Smooth muscle cell (in vitro differentiated cells): ENCODE measurements around the gene ZNF79. TPM values are rescaled to one million over a fixed set of nuclear protein-coding genes. Genes with fewer than 3 reads are reported as not detected.

Experiments
- DNase-seq: peaks from one replicate; lab custom pipeline; 2025; ENCODE audit not compliant: unreplicated experiment; lab: John Stamatoyannopoulos, UW
- H2AFZ ChIP-seq: fragments of 200-600 bp; sonication (generic); 2 replicates; pipeline ENCODE4 v1.6.0; 2016; ENCODE audit warnings: antibody characterized with exemption, low read depth, mild to moderate bottlenecking
- H3F3A ChIP-seq: fragments of 200-600 bp; sonication (generic); 2 replicates; pipeline ENCODE4 v1.6.0; 2017; ENCODE audit warnings: antibody characterized with exemption, low read depth
- H3K27ac ChIP-seq: fragments of 200-600 bp; sonication (generic); 2 replicates; pipeline ENCODE4 v1.5.1; 2016; ENCODE audit warnings: low read depth, mild to moderate bottlenecking
- H3K27me3 ChIP-seq: fragments of 200-600 bp; sonication (generic); 2 replicates; pipeline ENCODE4 v1.6.1; 2016; ENCODE audit warnings: low read depth, mild to moderate bottlenecking
- H3K36me3 ChIP-seq: fragments of 200-600 bp; sonication (generic); 2 replicates; pipeline ENCODE4 v1.5.1; 2016; ENCODE audit warnings: low read depth
- H3K4me1 ChIP-seq: fragments of 200-600 bp; sonication (generic); 2 replicates; pipeline ENCODE4 v1.5.1; 2016; ENCODE audit warnings: low read depth
- H3K4me2 ChIP-seq: fragments of 200-600 bp; sonication (generic); 2 replicates; pipeline ENCODE4 v1.6.0; 2016; ENCODE audit warnings: mild to moderate bottlenecking
- H3K4me3 ChIP-seq: fragments of 200-600 bp; sonication (generic); 2 replicates; pipeline ENCODE4 v1.5.1; 2016; ENCODE audit warnings: mild to moderate bottlenecking
- H3K79me2 ChIP-seq: fragments of 200-600 bp; sonication (generic); 2 replicates; pipeline ENCODE4 v1.6.0; 2016; ENCODE audit warnings: low read depth, mild to moderate bottlenecking
- H3K9ac ChIP-seq: fragments of 200-600 bp; sonication (generic); 2 replicates; pipeline ENCODE4 v1.6.0; 2016; ENCODE audit warnings: low read depth
- H3K9me3 ChIP-seq: fragments of 200-600 bp; sonication (generic); replicated peaks from 2 replicates; pipeline ENCODE4 v1.5.1; 2016; ENCODE audit warnings: low read depth
- H4K20me1 ChIP-seq: fragments of 200-600 bp; sonication (generic); 2 replicates; pipeline ENCODE4 v1.6.0; 2016; ENCODE audit warnings: low read depth
- WGBS: methylation state at CpG from one replicate; pipeline ENCODE4 v1.1.7; 2016; ENCODE audit warnings: low lambda C conversion rate; 5-methylcytosine and 5-hydroxymethylcytosine counted together
- polyA plus RNA-seq: library from polyadenylated mRNA; unstranded; fragments of >200 nt; fragmentation: Nextera tagmentation; extraction: Ambion mirVana; gene quantifications from 2 replicates; pipeline ENCODE4 v1.2.1, GENCODE V29; 2016
- total RNA-seq: library from RNA; depleted of rRNA; stranded (reverse); fragments of >200 nt; gene quantifications from 2 replicates; pipeline ENCODE4 v1.2.3, GENCODE V29; 2014
- TF ChIP-seq, protein P1 (sequence below): fragments of 200-600 bp; sonication (generic); IDR thresholded peaks from 2 replicates; pipeline ENCODE4 v1.5.1; 2017; ENCODE audit warnings: borderline replicate concordance, mild to moderate bottlenecking, antibody characterized with exemption; ENCODE audit not compliant: insufficient read depth, poor library complexity, severe bottlenecking

Gene ZNF79
- total and polyA plus RNA-seq, 2 experiments from 2014 or later: 4.3 to 6.6 TPM

DNA sequence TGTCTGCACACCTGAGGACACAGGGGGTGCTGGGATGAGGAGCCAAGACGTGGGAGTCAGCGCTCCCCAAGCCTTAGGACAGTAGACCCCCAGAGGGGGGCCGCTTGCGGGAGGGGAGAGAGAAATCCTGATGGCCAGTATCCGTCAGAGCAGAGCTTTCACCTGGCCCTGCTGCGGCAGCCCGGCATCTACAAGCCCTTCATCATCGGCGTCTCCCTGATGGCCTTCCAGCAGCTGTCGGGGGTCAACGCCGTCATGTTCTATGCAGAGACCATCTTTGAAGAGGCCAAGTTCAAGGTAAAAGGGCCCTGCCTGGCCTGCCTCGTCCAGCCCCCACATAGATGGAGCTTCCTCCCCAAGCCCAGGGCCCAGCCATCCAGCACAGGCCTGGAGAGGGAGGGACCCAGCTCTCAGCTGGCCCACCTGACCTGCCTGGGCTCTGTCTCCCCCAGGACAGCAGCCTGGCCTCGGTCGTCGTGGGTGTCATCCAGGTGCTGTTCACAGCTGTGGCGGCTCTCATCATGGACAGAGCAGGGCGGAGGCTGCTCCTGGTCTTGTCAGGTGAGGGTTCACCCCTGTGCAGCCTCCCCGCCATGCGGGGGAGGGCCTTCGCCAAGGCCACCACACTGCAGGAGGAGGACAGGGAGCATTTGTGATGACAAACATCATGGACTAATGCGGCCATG, 20.5 kb upstream of the ZNF79 start:
- DNase-seq: no peak
- Histone ChIP-seq H3K4me2 (no peak overlapping the region), H4K20me1 (peaks cover 9% of the 10 kb centered on the region), H3K9ac (no peak overlapping the region), H3K36me3 (no peaks in the 10 kb centered on the region), H3K27me3 (no peaks in the 10 kb centered on the region), H3K4me1 (no peaks in the 10 kb centered on the region), H3K4me3 (no peak overlapping the region), H2AFZ (no peak overlapping the region), H3K79me2 (peaks cover 13% of the 10 kb centered on the region), H3K27ac (no peak overlapping the region), H3K9me3 (no peaks in the 10 kb centered on the region), H3F3A (no peaks in the 10 kb centered on the region)
- WGBS: 89% methylated on average over 22 of the region's 22 CpGs
- TF ChIP-seq, protein P1, sequence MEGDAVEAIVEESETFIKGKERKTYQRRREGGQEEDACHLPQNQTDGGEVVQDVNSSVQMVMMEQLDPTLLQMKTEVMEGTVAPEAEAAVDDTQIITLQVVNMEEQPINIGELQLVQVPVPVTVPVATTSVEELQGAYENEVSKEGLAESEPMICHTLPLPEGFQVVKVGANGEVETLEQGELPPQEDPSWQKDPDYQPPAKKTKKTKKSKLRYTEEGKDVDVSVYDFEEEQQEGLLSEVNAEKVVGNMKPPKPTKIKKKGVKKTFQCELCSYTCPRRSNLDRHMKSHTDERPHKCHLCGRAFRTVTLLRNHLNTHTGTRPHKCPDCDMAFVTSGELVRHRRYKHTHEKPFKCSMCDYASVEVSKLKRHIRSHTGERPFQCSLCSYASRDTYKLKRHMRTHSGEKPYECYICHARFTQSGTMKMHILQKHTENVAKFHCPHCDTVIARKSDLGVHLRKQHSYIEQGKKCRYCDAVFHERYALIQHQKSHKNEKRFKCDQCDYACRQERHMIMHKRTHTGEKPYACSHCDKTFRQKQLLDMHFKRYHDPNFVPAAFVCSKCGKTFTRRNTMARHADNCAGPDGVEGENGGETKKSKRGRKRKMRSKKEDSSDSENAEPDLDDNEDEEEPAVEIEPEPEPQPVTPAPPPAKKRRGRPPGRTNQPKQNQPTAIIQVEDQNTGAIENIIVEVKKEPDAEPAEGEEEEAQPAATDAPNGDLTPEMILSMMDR: no peak

DNA sequence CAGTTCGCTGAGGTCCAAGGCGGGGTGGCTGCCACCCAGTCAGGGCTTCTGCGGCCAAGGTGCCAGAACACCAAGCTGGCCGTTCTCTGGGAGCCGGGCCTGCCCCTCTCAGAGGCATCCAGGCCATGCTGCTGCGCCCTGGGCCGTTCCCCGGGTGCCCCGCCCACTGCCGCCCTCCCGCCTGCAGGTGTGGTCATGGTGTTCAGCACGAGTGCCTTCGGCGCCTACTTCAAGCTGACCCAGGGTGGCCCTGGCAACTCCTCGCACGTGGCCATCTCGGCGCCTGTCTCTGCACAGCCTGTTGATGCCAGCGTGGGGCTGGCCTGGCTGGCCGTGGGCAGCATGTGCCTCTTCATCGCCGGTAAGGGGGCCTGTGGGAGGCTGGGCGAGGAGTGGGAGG, 19.6 kb upstream of the ZNF79 start:
- Histone ChIP-seq H4K20me1 (peaks cover 4% of the 10 kb centered on the region), H3K36me3 (no peaks in the 10 kb centered on the region), H3K9ac (no peak overlapping the region), H3K4me2 (no peak overlapping the region), H3K27me3 (no peaks in the 10 kb centered on the region), H3F3A (no peaks in the 10 kb centered on the region), H3K9me3 (no peaks in the 10 kb centered on the region), H3K4me3 (no peak overlapping the region), H3K4me1 (no peaks in the 10 kb centered on the region), H3K27ac (no peak overlapping the region), H2AFZ (no peak overlapping the region), H3K79me2 (peaks cover 3% of the 10 kb centered on the region)
- no peak for DNase-seq
- TF ChIP-seq, protein P1: no peak
- 96% methylated on average over 20 of the region's 23 CpGs for WGBS

DNA sequence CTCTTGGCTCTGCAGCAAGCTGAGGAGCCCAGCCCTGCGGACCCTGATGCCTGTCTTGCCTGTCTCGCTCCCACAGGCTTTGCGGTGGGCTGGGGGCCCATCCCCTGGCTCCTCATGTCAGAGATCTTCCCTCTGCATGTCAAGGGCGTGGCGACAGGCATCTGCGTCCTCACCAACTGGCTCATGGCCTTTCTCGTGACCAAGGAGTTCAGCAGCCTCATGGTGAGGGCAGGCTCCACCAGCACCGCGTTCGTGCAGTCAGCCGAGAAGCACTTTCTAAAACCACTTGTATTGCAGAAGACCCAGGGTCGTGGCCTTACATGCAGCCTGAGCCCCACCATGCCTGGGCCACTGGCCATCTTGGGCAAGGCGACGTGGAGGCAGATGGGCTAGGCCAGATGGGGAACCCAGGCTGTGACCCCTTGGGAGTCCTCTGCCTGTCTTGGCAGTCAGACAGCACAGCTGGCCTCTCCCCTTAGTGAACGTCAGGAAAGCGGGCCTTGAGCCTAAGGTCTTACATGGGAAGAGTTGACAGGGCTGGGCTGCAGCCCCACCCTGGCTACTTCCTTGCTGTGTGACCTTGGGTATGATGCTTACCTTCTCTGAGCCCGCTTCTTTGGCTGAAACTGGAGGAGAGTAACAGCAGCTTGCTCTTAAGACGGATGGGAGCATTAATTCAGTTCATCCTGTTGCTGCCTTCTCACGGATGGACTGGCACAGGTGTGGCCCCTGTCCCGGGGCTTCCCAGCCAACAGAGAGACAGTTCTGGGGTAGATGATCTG, 18.6 kb upstream of the ZNF79 start:
- Histone ChIP-seq H3K27ac (no peak overlapping the region), H4K20me1 (peaks cover 4% of the 10 kb centered on the region), H3K36me3 (no peaks in the 10 kb centered on the region), H2AFZ (no peak overlapping the region), H3F3A (no peaks in the 10 kb centered on the region), H3K4me2 (no peak overlapping the region), H3K4me3 (no peak overlapping the region), H3K79me2 (no peaks in the 10 kb centered on the region), H3K27me3 (no peaks in the 10 kb centered on the region), H3K9ac (no peak overlapping the region), H3K4me1 (no peaks in the 10 kb centered on the region), H3K9me3 (no peaks in the 10 kb centered on the region)
- DNase-seq: no peak
- 97% methylated on average over 20 of the region's 20 CpGs for WGBS
- TF ChIP-seq, protein P1: no peak
